SK-N-MC (cell line): ENCODE data around the gene CDKAL1.

Experiments used
- EZH2 ChIP-seq: fragments of 200-600 bp; sonication (generic); IDR thresholded peaks from one replicate; pipeline ENCODE4 v1.6.1; 2017; ENCODE audit warnings: antibody characterized with exemption
- POLR2AphosphoS5 ChIP-seq: IDR thresholded peaks from 2 replicates; pipeline ENCODE4 v1.6.1; 2012; ENCODE audit warnings: mild to moderate bottlenecking, low read depth, low read length, borderline replicate concordance

- TF ChIP-seq EZH2 = no peak
- no peak for TF ChIP-seq POLR2AphosphoS5
Observed at GRCh38 chr6:20773822-20774221, 239.6 kb downstream of the CDKAL1 start.
